ENCODE results near the gene BCAS3.

BCAS3 gene

DNA sequence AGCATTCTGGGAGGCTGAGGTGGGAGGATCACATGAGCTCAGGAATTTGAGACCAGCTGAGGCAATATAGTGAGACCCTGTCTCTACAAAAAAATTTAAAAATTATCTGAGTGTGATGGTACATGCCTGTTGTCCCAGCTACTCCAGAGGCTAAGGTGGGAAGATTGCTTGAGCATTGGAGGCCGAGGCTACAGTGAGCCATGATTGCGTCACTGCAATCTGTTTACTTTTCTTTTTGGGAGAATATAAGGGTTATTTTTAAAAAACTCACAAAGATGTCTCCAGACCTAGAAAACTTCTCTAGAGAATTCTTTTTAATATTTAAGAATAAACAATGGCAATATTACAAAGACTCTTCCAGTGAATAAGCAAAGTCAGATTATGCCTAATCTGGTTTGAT, 226.9 kb downstream of the BCAS3 start:
- no peaks in the 10 kb centered on the region for H3K9me3 ChIP-seq (ENCODE audit: control insufficient read depth, low read length)
- H3K27me3 ChIP-seq (ENCODE audit: control insufficient read depth, insufficient read depth, low read length, poor library complexity, severe bottlenecking): no peaks in the 10 kb centered on the region
- H3K36me3 ChIP-seq (ENCODE audit: control insufficient read depth, insufficient read depth, low read length): no peaks in the 10 kb centered on the region
- 96 to 100% methylated on average over 2 of the region's 2 CpGs for WGBS, 2 experiments
- H3K4me3 ChIP-seq (ENCODE audit: insufficient read depth, low read depth, low read length): no peak overlapping the region
- H3K27ac ChIP-seq (ENCODE audit: insufficient read depth, low read depth, low read length, poor library complexity, severe bottlenecking): no peak overlapping the region
- no peaks in the 10 kb centered on the region for H3K4me1 ChIP-seq (ENCODE audit: control insufficient read depth, insufficient read depth, low read length)

DNA sequence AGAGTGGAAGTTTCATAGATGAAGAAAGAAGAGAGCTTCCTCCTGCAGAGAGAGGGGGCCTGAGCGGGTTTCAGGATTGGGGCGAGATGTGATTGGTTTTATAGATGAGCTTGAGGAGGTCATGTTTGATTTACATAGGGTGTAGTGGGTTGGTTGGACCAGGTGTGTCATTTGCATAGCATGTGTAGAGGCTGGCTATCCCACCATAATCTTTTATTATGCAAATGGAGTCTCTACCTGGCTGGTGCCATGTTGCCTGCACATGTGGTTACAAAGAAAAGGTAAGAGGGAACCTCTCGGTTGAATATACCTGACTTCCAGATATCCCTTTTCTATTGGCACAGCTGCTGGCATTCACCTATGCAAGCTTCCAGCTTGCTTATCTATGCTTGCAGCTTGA, 228.1 kb downstream of the BCAS3 start:
- WGBS, 2 experiments: 94 to 95% methylated on average over 3 of the region's 3 CpGs
- Histone ChIP-seq H3K27me3 (ENCODE audit: control insufficient read depth, insufficient read depth, low read length, poor library complexity, severe bottlenecking) (no peaks in the 10 kb centered on the region), H3K4me3 (ENCODE audit: insufficient read depth, low read depth, low read length) (no peak overlapping the region)

DNA sequence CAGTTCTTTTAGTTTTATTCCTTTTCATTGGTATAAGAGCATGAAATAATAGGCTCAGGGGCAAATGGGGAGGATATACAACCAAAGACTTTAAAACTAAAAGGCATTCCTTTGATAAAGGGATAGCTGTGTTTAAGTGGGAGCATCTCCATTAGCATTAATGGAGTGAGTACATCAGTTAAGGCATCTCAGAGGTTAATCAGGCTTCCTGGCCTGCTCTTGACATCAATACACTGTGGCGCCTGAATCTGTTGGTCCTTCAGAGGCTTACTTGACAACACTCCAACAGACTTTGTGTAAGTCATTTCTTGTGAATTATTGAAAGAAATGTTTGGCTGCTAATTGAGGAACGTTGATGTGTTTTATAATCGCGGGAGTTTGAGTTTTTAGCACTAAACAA, 230.7 kb downstream of the BCAS3 start:
- no peaks in the 10 kb centered on the region for H3K27me3 ChIP-seq (ENCODE audit: control insufficient read depth, insufficient read depth, low read length, poor library complexity, severe bottlenecking)
- no peak overlapping the region for H3K27ac ChIP-seq (ENCODE audit: insufficient read depth, low read depth, low read length, poor library complexity, severe bottlenecking)
- 76 to 88% methylated on average over 4 of the region's 4 CpGs for WGBS, 2 experiments

More for the DNA sequence above, 228.1 kb downstream of the BCAS3 start:
- no peaks in the 10 kb centered on the region for H3K4me1 ChIP-seq (ENCODE audit: control insufficient read depth, insufficient read depth, low read length)
- H3K27ac ChIP-seq (ENCODE audit: insufficient read depth, low read depth, low read length, poor library complexity, severe bottlenecking): no peak overlapping the region
- no peaks in the 10 kb centered on the region for H3K36me3 ChIP-seq (ENCODE audit: control insufficient read depth, insufficient read depth, low read length)
- H3K9me3 ChIP-seq (ENCODE audit: control insufficient read depth, low read length): no peaks in the 10 kb centered on the region

DNA sequence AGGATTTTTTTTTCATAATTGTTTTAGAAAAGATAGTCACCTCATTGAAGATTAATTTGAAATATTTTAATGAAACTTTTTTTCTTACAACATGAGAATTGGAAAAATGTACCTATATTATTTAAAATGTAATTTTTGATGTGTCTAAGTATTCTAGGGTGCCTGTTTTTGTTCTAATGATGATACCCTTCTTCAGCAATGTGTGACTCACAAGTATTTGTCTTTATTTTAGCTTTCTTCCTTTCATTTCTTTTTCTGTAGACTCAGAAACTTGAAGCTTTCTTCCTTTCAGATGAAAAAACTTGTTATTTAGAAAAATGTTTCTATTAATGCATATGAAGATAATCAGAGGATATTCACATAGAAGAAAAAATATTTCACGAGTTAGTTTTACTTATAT, 231.8 kb downstream of the BCAS3 start:
- no peaks in the 10 kb centered on the region for H3K9me3 ChIP-seq (ENCODE audit: control insufficient read depth, low read length)
- H3K4me1 ChIP-seq (ENCODE audit: control insufficient read depth, insufficient read depth, low read length): no peaks in the 10 kb centered on the region
- H3K36me3 ChIP-seq (ENCODE audit: control insufficient read depth, insufficient read depth, low read length): no peaks in the 10 kb centered on the region
- H3K27me3 ChIP-seq (ENCODE audit: control insufficient read depth, insufficient read depth, low read length, poor library complexity, severe bottlenecking): no peaks in the 10 kb centered on the region
- no peak overlapping the region for H3K4me3 ChIP-seq (ENCODE audit: insufficient read depth, low read depth, low read length)
- no peak overlapping the region for H3K27ac ChIP-seq (ENCODE audit: insufficient read depth, low read depth, low read length, poor library complexity, severe bottlenecking)
- WGBS, 2 experiments: no CpG with 5 or more reads among the region's 1 CpG

More for the DNA sequence above, 230.7 kb downstream of the BCAS3 start:
- H3K4me1 ChIP-seq (ENCODE audit: control insufficient read depth, insufficient read depth, low read length): no peaks in the 10 kb centered on the region
- H3K4me3 ChIP-seq (ENCODE audit: insufficient read depth, low read depth, low read length): no peak overlapping the region
- no peaks in the 10 kb centered on the region for H3K36me3 ChIP-seq (ENCODE audit: control insufficient read depth, insufficient read depth, low read length)
- H3K9me3 ChIP-seq (ENCODE audit: control insufficient read depth, low read length): no peaks in the 10 kb centered on the region

DNA sequence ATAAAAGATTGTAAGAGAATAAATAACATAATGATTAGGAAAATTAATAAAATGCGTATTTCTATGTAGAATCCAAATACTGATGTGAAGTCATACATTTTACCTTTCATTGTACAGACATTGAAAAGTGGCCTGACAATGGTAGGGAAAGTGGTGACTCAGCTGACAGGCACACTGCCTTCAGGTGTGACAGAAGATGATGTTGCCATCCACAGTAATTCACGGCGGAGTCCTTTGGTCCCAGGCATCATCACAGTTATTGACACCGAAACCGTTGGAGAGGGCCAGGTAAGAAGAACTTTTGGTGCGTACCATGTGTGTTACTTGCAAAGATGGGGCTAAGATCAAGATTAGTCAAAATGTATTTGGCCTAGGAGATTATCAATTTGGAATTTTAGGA, 232.8 kb downstream of the BCAS3 start:
- Histone ChIP-seq H3K4me3 (ENCODE audit: insufficient read depth, low read depth, low read length) (no peak overlapping the region), H3K36me3 (ENCODE audit: control insufficient read depth, insufficient read depth, low read length) (no peaks in the 10 kb centered on the region), H3K27ac (ENCODE audit: insufficient read depth, low read depth, low read length, poor library complexity, severe bottlenecking) (no peak overlapping the region), H3K27me3 (ENCODE audit: control insufficient read depth, insufficient read depth, low read length, poor library complexity, severe bottlenecking) (no peaks in the 10 kb centered on the region), H3K4me1 (ENCODE audit: control insufficient read depth, insufficient read depth, low read length) (no peaks in the 10 kb centered on the region), H3K9me3 (ENCODE audit: control insufficient read depth, low read length) (no peaks in the 10 kb centered on the region)
- WGBS, 2 experiments: 94 to 96% methylated on average over 6 of the region's 6 CpGs

DNA sequence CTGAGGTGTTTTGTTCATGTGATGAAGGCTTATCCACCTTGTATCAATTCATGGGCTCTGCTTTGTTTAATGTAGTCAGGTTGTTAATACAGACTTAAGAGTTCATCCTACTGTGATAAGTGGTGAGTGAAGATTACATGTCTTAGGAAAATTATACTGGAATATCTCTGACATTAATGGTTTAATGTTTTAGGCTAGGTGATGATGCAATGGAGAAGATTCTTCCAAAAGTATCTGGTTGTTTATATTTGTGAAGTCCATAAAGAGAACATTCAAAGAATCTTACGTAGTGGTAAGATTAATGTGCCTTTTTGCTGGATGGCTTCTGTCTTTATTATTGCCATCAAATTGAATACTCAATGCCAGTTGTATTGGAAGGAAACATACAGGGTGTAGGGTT, 236.4 kb downstream of the BCAS3 start:
- H3K9me3 ChIP-seq (ENCODE audit: control insufficient read depth, low read length): no peaks in the 10 kb centered on the region
- H3K4me1 ChIP-seq (ENCODE audit: control insufficient read depth, insufficient read depth, low read length): no peaks in the 10 kb centered on the region
- no peak overlapping the region for H3K27ac ChIP-seq (ENCODE audit: insufficient read depth, low read depth, low read length, poor library complexity, severe bottlenecking)
- H3K4me3 ChIP-seq (ENCODE audit: insufficient read depth, low read depth, low read length): no peak overlapping the region
- 93 to 94% methylated on average over 1 of the region's 1 CpG for WGBS, 2 experiments
- no peaks in the 10 kb centered on the region for H3K27me3 ChIP-seq (ENCODE audit: control insufficient read depth, insufficient read depth, low read length, poor library complexity, severe bottlenecking)
- no peaks in the 10 kb centered on the region for H3K36me3 ChIP-seq (ENCODE audit: control insufficient read depth, insufficient read depth, low read length)

DNA sequence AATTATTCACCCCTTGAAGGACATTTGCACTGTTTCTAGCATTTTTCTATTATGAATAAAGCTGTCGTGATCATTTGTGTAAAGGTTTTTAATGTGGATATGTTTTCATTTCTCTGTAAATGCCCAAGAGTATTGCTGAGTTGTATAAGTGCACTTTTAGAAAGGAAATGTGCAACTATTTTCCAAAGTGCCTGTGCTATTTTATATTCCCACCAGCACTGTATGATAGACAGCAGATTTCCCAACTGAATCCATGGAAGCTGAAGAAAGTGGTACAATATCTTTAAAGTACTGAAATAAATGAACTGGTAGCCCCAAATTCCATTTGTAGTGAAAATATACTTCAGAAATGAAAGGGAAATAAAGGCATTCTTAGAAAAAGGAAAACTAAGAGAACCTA, 238.4 kb downstream of the BCAS3 start:
- no peaks in the 10 kb centered on the region for H3K27me3 ChIP-seq (ENCODE audit: control insufficient read depth, insufficient read depth, low read length, poor library complexity, severe bottlenecking)
- H3K4me3 ChIP-seq (ENCODE audit: insufficient read depth, low read depth, low read length): no peak overlapping the region
- no peak overlapping the region for H3K27ac ChIP-seq (ENCODE audit: insufficient read depth, low read depth, low read length, poor library complexity, severe bottlenecking)
- WGBS, 2 experiments: 90 to 100% methylated on average over 1 of the region's 1 CpG
- H3K36me3 ChIP-seq (ENCODE audit: control insufficient read depth, insufficient read depth, low read length): no peaks in the 10 kb centered on the region
- H3K4me1 ChIP-seq (ENCODE audit: control insufficient read depth, insufficient read depth, low read length): no peaks in the 10 kb centered on the region
- no peaks in the 10 kb centered on the region for H3K9me3 ChIP-seq (ENCODE audit: control insufficient read depth, low read length)

DNA sequence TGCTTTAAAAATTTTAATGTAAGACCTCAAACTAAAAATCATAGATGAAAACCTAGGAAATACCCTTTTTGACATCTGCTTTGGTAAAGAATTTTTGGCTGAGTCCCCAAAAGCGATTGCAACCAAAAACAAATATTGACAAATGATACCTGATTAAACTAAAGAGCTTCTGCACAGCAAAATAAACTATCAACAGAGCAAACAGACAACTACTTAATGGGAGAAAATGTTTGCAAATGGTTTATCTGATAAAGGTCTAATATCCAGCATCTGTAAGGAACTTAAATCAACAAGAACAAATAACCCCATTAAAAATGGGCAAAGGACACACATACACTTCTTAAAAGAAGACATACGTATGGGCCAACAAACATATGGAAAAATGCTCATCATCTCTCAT, 242.5 kb downstream of the BCAS3 start:
- no peaks in the 10 kb centered on the region for H3K9me3 ChIP-seq (ENCODE audit: control insufficient read depth, low read length)
- H3K27me3 ChIP-seq (ENCODE audit: control insufficient read depth, insufficient read depth, low read length, poor library complexity, severe bottlenecking): no peaks in the 10 kb centered on the region
- H3K27ac ChIP-seq (ENCODE audit: insufficient read depth, low read depth, low read length, poor library complexity, severe bottlenecking): no peak overlapping the region
- no peak overlapping the region for H3K4me3 ChIP-seq (ENCODE audit: insufficient read depth, low read depth, low read length)
- no peaks in the 10 kb centered on the region for H3K4me1 ChIP-seq (ENCODE audit: control insufficient read depth, insufficient read depth, low read length)
- WGBS, 2 experiments: 82 to 99% methylated on average over 2 of the region's 2 CpGs
- no peaks in the 10 kb centered on the region for H3K36me3 ChIP-seq (ENCODE audit: control insufficient read depth, insufficient read depth, low read length)

DNA sequence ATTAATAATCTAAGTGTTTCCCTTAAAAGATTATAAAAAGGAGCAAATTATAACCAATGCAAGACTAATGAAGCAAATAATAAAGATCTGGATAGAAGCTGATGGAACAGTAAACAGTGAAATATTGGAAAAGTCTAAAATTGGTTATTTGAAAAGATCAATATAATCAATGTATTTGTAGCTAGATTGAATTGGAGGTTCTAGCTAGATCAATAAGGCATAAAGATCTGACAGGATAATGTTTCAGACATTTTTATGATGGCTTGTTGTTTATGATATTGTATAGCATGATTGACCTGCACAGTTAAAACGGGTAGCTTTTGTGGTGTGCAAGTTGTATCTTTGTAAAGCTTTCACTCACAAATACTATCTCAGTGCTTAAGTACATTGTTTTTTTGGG, 245.3 kb downstream of the BCAS3 start:
- Histone ChIP-seq H3K4me3 (ENCODE audit: insufficient read depth, low read depth, low read length) (no peak overlapping the region), H3K4me1 (ENCODE audit: control insufficient read depth, insufficient read depth, low read length) (no peaks in the 10 kb centered on the region), H3K27me3 (ENCODE audit: control insufficient read depth, insufficient read depth, low read length, poor library complexity, severe bottlenecking) (no peaks in the 10 kb centered on the region), H3K27ac (ENCODE audit: insufficient read depth, low read depth, low read length, poor library complexity, severe bottlenecking) (no peak overlapping the region), H3K36me3 (ENCODE audit: control insufficient read depth, insufficient read depth, low read length) (no peaks in the 10 kb centered on the region), H3K9me3 (ENCODE audit: control insufficient read depth, low read length) (no peaks in the 10 kb centered on the region)
- 92 to 100% methylated on average over 1 of the region's 1 CpG for WGBS, 2 experiments

DNA sequence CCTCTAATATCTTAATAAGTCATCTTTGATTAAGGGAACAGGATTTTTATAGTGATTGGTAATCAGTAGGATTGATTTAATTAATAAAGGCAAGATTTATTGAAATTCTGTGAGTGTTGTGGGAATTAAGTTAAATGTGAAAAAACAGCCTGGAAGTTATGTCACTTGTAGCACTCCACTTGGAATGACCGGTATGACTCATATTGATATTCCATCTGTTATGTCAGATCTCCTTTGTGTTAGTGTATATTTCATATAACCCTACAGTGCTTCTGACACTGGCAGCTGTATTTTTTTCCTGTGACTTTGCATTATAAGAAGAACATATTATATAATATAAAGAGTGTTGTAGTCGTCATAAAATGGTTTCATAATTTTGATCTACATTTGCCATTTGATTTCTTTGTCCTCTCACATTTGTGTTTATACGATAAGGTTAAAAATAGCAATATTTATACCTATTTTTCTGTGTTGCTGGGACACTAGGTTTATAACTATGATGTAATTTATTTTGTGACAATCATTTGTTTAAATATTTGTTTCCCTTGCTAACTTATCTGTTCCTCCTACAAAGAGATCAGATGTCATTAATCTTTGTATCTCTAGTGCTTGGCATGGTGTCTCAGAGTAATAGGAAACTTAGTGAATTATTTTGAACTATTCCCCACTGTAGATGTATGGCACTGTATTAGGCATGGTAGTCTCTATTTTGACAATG, 249.0 kb downstream of the BCAS3 start:
- no peaks in the 10 kb centered on the region for H3K36me3 ChIP-seq (ENCODE audit: control insufficient read depth, insufficient read depth, low read length)
- no peaks in the 10 kb centered on the region for H3K4me1 ChIP-seq (ENCODE audit: control insufficient read depth, insufficient read depth, low read length)
- H3K4me3 ChIP-seq (ENCODE audit: insufficient read depth, low read depth, low read length): no peak overlapping the region
- WGBS, 2 experiments: 75 to 80% methylated on average over 1 of the region's 3 CpGs
- no peak overlapping the region for H3K27ac ChIP-seq (ENCODE audit: insufficient read depth, low read depth, low read length, poor library complexity, severe bottlenecking)
- H3K9me3 ChIP-seq (ENCODE audit: control insufficient read depth, low read length): no peaks in the 10 kb centered on the region
- no peaks in the 10 kb centered on the region for H3K27me3 ChIP-seq (ENCODE audit: control insufficient read depth, insufficient read depth, low read length, poor library complexity, severe bottlenecking)

DNA sequence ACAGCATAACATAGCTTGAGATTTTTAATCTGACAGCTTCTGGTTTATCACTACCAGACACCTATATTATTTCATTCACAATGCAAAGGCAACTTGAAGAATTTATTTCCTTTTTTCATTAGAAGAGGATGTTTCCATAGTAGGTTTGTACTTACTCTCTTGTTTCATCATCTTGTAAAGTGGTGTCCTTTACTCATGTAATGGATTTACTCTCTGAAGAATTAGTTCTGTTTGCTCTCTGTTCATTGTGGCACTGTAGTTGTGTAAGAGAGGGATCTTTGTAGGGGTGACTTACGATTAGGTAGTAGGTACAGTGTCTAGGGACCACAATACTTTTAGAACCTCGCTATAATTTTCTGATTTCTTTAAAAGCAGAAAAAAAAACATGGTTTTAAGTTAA, 256.1 kb downstream of the BCAS3 start:
- Histone ChIP-seq H3K36me3 (ENCODE audit: control insufficient read depth, insufficient read depth, low read length) (no peaks in the 10 kb centered on the region), H3K27me3 (ENCODE audit: control insufficient read depth, insufficient read depth, low read length, poor library complexity, severe bottlenecking) (no peaks in the 10 kb centered on the region), H3K27ac (ENCODE audit: insufficient read depth, low read depth, low read length, poor library complexity, severe bottlenecking) (no peak overlapping the region), H3K9me3 (ENCODE audit: control insufficient read depth, low read length) (no peaks in the 10 kb centered on the region), H3K4me3 (ENCODE audit: insufficient read depth, low read depth, low read length) (no peak overlapping the region), H3K4me1 (ENCODE audit: control insufficient read depth, insufficient read depth, low read length) (no peaks in the 10 kb centered on the region)
- 80 to 100% methylated on average over 1 to 2 of the region's 2 CpGs for WGBS, 2 experiments
